ENCODE results near the gene DNAAF9.

Gene DNAAF9

GRCh38 chr20:3358676-3359340 lies 48.7 kb downstream of the DNAAF9 start:
- no peak for DNase-seq (ENCODE audit: low read depth)
- no peak overlapping the region for H3K4me3 ChIP-seq (ENCODE audit: low read depth, low read length)
- no peak for TF ChIP-seq CTCF (IDR thresholded peaks at IDR 0.05; ENCODE audit: insufficient read depth, low read depth, low read length, missing control alignments)
